CD14-positive monocyte (primary cell): ENCODE data around the gene ALDH3A2. TPM values are rescaled to one million over a fixed set of nuclear protein-coding genes. Genes with fewer than 3 reads are reported as not detected.
"Not testable (repeated sequence)": the region's sequence is repeated elsewhere in the genome, so short reads cannot be mapped to it uniquely, and the experiment has no call there.

ENCODE experiments used
- DNase-seq, 3 donors: peaks; one replicate each; pipeline ENCODE4 v3.0.0-alpha.2; 2011 to 2022
- H2AFZ ChIP-seq: 2 replicates; pipeline ENCODE4 v1.6.0; 2012; ENCODE audit warnings: mild to moderate bottlenecking, low read depth, low read length, inconsistent platforms; ENCODE audit not compliant: insufficient read depth, poor library complexity, severe bottlenecking
- H3K27ac ChIP-seq, 2 donors: 1 replicate in 1 of 2; 2 replicates in 1 of 2; pipeline ENCODE4 v1.5.1; 2012 to 2013; ENCODE audit warnings: low read length in 2 of 2, control low read depth in 1 of 2, inconsistent platforms in 1 of 2, low read depth in 1 of 2, mild to moderate bottlenecking in 1 of 2
- H3K27me3 ChIP-seq, 2 donors: one replicate each; pipeline versions ENCODE4 v1.6.0 to v1.6.1; 2011 to 2013; ENCODE audit warnings: low read length in 2 of 2; ENCODE audit not compliant: control insufficient read depth in 2 of 2, insufficient read depth in 2 of 2
- H3K36me3 ChIP-seq, 2 donors: replicated peaks in 1 of 2; 1 replicate in 1 of 2; 2 replicates in 1 of 2; pipeline versions ENCODE4 v1.5.1 to v1.6.1; 2012 to 2013; ENCODE audit warnings: low read length in 2 of 2, control low read depth in 1 of 2, inconsistent platforms in 1 of 2, mild to moderate bottlenecking in 1 of 2; ENCODE audit not compliant: insufficient read depth in 2 of 2, control insufficient read depth in 1 of 2
- H3K4me1 ChIP-seq, 2 donors: 1 replicate in 1 of 2; 2 replicates in 1 of 2; pipeline versions ENCODE4 v1.5.1 to v1.6.1; 2012 to 2013; ENCODE audit warnings: low read length in 2 of 2, control low read depth in 1 of 2, inconsistent platforms in 1 of 2, mild to moderate bottlenecking in 1 of 2, moderate library complexity in 1 of 2; ENCODE audit not compliant: insufficient read depth in 2 of 2, control insufficient read depth in 1 of 2
- H3K4me2 ChIP-seq: replicated peaks from 2 replicates; pipeline ENCODE3; 2012; ENCODE audit warnings: low read length, moderate library complexity, mild to moderate bottlenecking; ENCODE audit not compliant: poor library complexity, severe bottlenecking; ENCODE audit errors: extremely low read depth
- H3K4me3 ChIP-seq, 3 experiments: fragments of 200-600 bp in 1 of 3; sonication (generic) in 1 of 3; replicated peaks in 1 of 3; 1 replicate in 2 of 3; 2 replicates in 1 of 3; pipeline ENCODE4 v1.5.1; 2011 to 2013; ENCODE audit warnings: low read length in 3 of 3, mild to moderate bottlenecking in 3 of 3, control low read depth in 2 of 3, low read depth in 2 of 3, inconsistent platforms in 1 of 3, moderate library complexity in 1 of 3
- H3K79me2 ChIP-seq: 2 replicates; pipeline ENCODE4 v1.6.0; 2012; ENCODE audit warnings: mild to moderate bottlenecking, control low read depth, inconsistent platforms, low read length, moderate library complexity; ENCODE audit not compliant: insufficient read depth
- H3K9ac ChIP-seq: 2 replicates; pipeline ENCODE4 v1.6.0; 2017; ENCODE audit warnings: low read length, mild to moderate bottlenecking; ENCODE audit not compliant: insufficient read depth, poor library complexity, severe bottlenecking
- H3K9me3 ChIP-seq, 2 donors: replicated peaks in 1 of 2; 1 replicate in 1 of 2; 2 replicates in 1 of 2; pipeline versions ENCODE4 v1.5.1 to v1.6.1; 2012 to 2013; ENCODE audit warnings: low read length in 2 of 2, control low read depth in 1 of 2; ENCODE audit not compliant: control insufficient read depth in 1 of 2, insufficient read depth in 1 of 2
- H4K20me1 ChIP-seq: 2 replicates; pipeline ENCODE4 v1.6.0; 2012; ENCODE audit warnings: mild to moderate bottlenecking, low read length, control low read depth, moderate library complexity; ENCODE audit not compliant: insufficient read depth
- H3K27ac Mint-ChIP-seq, 7 donors: one replicate each; pipeline ENCODE4 v1.8.0; 2020; ENCODE audit warnings: mild to moderate bottlenecking in 7 of 7, mixed read lengths in 7 of 7, moderate library complexity in 6 of 7, inconsistent platforms in 2 of 7
- H3K27me3 Mint-ChIP-seq, 3 donors: one replicate each; pipeline ENCODE4 v1.8.0; 2021 to 2022; ENCODE audit warnings: low read depth in 3 of 3, mild to moderate bottlenecking in 3 of 3, mixed read lengths in 3 of 3, moderate library complexity in 3 of 3, inconsistent platforms in 1 of 3
- H3K36me3 Mint-ChIP-seq, 2 donors: one replicate each; pipeline ENCODE4 v1.8.0; 2020; ENCODE audit warnings: mixed read lengths in 2 of 2, inconsistent platforms in 1 of 2, mild to moderate bottlenecking in 1 of 2
- H3K4me1 Mint-ChIP-seq: one replicate; pipeline ENCODE4 v1.8.0; 2020; ENCODE audit warnings: mild to moderate bottlenecking, mixed read lengths
- H3K4me3 Mint-ChIP-seq, 2 donors: one replicate each; pipeline ENCODE4 v1.8.0; 2020; ENCODE audit warnings: mild to moderate bottlenecking in 2 of 2, mixed read lengths in 2 of 2, moderate library complexity in 1 of 2
- H3K9me3 Mint-ChIP-seq, 7 donors: one replicate each; pipeline ENCODE4 v1.8.0; 2020 to 2022; ENCODE audit warnings: mixed read lengths in 7 of 7, mild to moderate bottlenecking in 6 of 7, moderate library complexity in 6 of 7, inconsistent platforms in 2 of 7
- WGBS: methylation state at CpG from one replicate; pipeline ENCODE4 v1.1.5; 2013; ENCODE audit warnings: missing lambda C conversion rate; ENCODE audit not compliant: insufficient coverage; 5-methylcytosine and 5-hydroxymethylcytosine counted together
- intact Hi-C, 2 donors: fragments of 100-400 bp; cut with micrococcal nuclease; formaldehyde crosslinking; loops; one replicate each; pipeline versions ENCODE4 v1.15.0 to v1.15.1; 2023
- polyA plus RNA-seq, 3 donors: library from polyadenylated mRNA; depleted of rRNA in 1 of 3; unstranded in 2 of 3; stranded (reverse) in 1 of 3; fragments of 300-500 nt in 2 of 3; fragments of >200 nt in 1 of 3; fragmentation: Illumina TruSeq in 2 of 3; gene quantifications; 1 replicate in 2 of 3; 2 replicates in 1 of 3; pipeline ENCODE4 v1.2.3, GENCODE V29; 2012 to 2021
- TF ChIP-seq, protein P1 (sequence below): fragments of 200-600 bp; IDR thresholded peaks from one replicate; pipeline ENCODE4 v1.8.0; 2022; ENCODE audit warnings: antibody characterized with exemption, mild to moderate bottlenecking

ALDH3A2 gene
- polyA plus RNA-seq, 3 donors: 22.5 to 58.0 (median 50.3) TPM

DNA sequence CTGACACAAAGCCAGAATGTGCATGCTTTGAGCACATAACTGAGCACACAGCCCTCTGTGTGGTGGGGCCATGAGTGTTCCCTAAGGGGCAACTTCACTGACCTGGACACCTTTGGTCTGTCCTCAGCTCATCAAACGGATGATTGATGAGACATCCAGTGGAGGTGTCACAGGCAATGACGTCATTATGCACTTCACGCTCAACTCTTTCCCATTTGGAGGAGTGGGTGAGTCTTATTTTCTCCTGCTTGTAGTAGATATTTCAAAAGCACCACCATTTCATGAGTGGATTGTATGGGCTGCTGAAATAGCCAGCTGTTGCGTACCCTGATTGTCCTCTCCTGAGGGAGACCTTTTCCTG is 16.2 kb downstream of the ALDH3A2 start:
- Histone ChIP-seq H2AFZ (no peak overlapping the region), H3K9ac (no peak overlapping the region), H4K20me1 (no peaks in the 10 kb centered on the region), H3K4me3 (no peak overlapping the region), H3K4me1 (no peaks in the 10 kb centered on the region), H3K79me2 (no peaks in the 10 kb centered on the region), H3K27ac (no peak overlapping the region), H3K9me3 (no peaks in the 10 kb centered on the region), H3K4me2 (no peak overlapping the region), H3K27me3 (no peaks in the 10 kb centered on the region), H3K36me3 (peaks cover 56 to 80% of the 10 kb centered on the region in 2 donors)
- H3K27me3 Mint-ChIP-seq: no peaks in the 10 kb centered on the region
- no peaks in the 10 kb centered on the region for H3K4me1 Mint-ChIP-seq
- intact Hi-C loops: no loop called here
- no peaks in the 10 kb centered on the region for H3K9me3 Mint-ChIP-seq
- no peak overlapping the region for H3K4me3 Mint-ChIP-seq
- DNase-seq: no peak
- H3K27ac Mint-ChIP-seq: peak overlapping the region in 2 of 7 donors; percentile 0 to 23
- TF ChIP-seq, protein P1, sequence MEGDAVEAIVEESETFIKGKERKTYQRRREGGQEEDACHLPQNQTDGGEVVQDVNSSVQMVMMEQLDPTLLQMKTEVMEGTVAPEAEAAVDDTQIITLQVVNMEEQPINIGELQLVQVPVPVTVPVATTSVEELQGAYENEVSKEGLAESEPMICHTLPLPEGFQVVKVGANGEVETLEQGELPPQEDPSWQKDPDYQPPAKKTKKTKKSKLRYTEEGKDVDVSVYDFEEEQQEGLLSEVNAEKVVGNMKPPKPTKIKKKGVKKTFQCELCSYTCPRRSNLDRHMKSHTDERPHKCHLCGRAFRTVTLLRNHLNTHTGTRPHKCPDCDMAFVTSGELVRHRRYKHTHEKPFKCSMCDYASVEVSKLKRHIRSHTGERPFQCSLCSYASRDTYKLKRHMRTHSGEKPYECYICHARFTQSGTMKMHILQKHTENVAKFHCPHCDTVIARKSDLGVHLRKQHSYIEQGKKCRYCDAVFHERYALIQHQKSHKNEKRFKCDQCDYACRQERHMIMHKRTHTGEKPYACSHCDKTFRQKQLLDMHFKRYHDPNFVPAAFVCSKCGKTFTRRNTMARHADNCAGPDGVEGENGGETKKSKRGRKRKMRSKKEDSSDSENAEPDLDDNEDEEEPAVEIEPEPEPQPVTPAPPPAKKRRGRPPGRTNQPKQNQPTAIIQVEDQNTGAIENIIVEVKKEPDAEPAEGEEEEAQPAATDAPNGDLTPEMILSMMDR: no peak
- WGBS: no CpG with 5 or more reads among the region's 4 CpGs
- H3K36me3 Mint-ChIP-seq: peaks cover 61 to 74% of the 10 kb centered on the region in 2 donors

DNA sequence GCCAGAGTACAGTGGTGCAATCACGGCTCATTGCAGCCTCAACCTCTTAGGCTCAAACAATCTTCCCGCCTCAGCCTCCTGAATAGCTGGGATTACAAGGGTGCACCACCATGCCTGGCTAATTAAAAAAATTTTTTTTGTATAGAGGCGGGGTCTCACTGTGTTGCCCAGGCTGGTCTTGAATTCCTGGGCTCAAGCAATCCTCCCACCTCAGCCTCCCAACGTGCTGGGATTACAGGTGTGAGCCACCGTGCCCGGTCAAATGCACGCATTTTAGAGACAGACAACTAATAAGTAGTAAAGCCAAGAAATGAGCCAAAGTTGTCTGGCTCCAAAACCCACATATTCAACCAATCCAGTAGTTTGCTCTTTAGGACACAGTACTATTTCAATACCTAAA is 21.1 kb downstream of the ALDH3A2 start:
- H3K79me2 ChIP-seq, H4K20me1 ChIP-seq, H3K4me2 ChIP-seq, H2AFZ ChIP-seq, H3K27me3 ChIP-seq, H3K4me3 ChIP-seq, H3K4me1 ChIP-seq, H3K4me3 Mint-ChIP-seq, H3K27ac ChIP-seq, H3K27ac Mint-ChIP-seq, DNase-seq, H3K4me1 Mint-ChIP-seq, H3K9ac ChIP-seq, H3K27me3 Mint-ChIP-seq, H3K9me3 Mint-ChIP-seq, H3K9me3 ChIP-seq, intact Hi-C loops: not testable (repeated sequence)
- peaks cover 61 to 72% of the 10 kb centered on the region in 2 donors for H3K36me3 Mint-ChIP-seq
- 100% methylated on average over 1 of the region's 7 CpGs for WGBS
- H3K36me3 ChIP-seq: peaks cover 36 to 80% of the 10 kb centered on the region in 2 donors
